HepG2 (cell line): ENCODE results near the gene APH1B. TPM values are rescaled to one million over a fixed set of nuclear protein-coding genes. Genes with fewer than 3 reads are reported as not detected.

Experiments
- ATAC-seq: fragments of 200-7000 bp; cut with Tn5 transposase; 3 replicates; pipeline ENCODE4 v1.9.1; 2020; ENCODE audit warnings: mild to moderate bottlenecking, moderate library complexity
- BruUV-seq: library from RNA; stranded (reverse); fragments of 400-500 nt; replicated peaks from 2 replicates; lab custom pipeline; 2021; lab: Mats Ljungman, UMichigan
- CTCF ChIA-PET: fragments of 300-600 bp; formaldehyde crosslinking; extraction: SDS; loops from one replicate; lab custom pipeline; 2021; ENCODE audit warnings: low total read pairs, inconsistent platforms, low intra/inter-chr PET ratio; lab: Yijun Ruan, JAX
- POLR2A ChIA-PET: fragments of 350-600 bp; sonication (Branson Sonifier 250); formaldehyde crosslinking; loops from one replicate; lab custom pipeline; 2020; ENCODE audit warnings: antibody characterized with exemption, inconsistent platforms; lab: Yijun Ruan, JAX
- DNase-seq: peaks from one replicate; pipeline ENCODE4 v3.0.0-alpha.2; 2015; ENCODE audit warnings: low spot score
- FAIRE-seq: peaks from 3 replicates; lab custom pipeline; 2011; peaks lifted over from hg19 to GRCh38; lab: Jason Lieb, UNC
- H2AFZ ChIP-seq: one replicate; pipeline ENCODE4 v1.6.1; 2011; ENCODE audit warnings: low read length, inconsistent platforms
- H3K27ac ChIP-seq: fragments of 300-600 bp; 3 replicates; pipeline ENCODE4 v1.8.0; 2011; ENCODE audit warnings: mixed run types, mild to moderate bottlenecking, mixed read lengths, low read length, inconsistent platforms; ENCODE audit not compliant: insufficient read depth; ENCODE audit errors: extremely low read length
- H3K27me3 ChIP-seq, 2 experiments: fragments of 200-600 bp in 1 of 2; 2 replicates in 1 of 2; 3 replicates in 1 of 2; pipeline versions ENCODE4 v1.6.0 to v1.8.0; 2011; ENCODE audit warnings: low read length in 2 of 2, mild to moderate bottlenecking in 2 of 2, moderate library complexity in 2 of 2, inconsistent platforms in 1 of 2; ENCODE audit not compliant: insufficient read depth in 2 of 2, control insufficient read depth in 1 of 2
- H3K36me3 ChIP-seq, 2 experiments: fragments of 200-600 bp in 1 of 2; replicated peaks in 1 of 2; 2 replicates in 1 of 2; 3 replicates in 1 of 2; pipeline versions ENCODE4 v1.5.1 to v1.8.0; 2011; ENCODE audit warnings: low read length in 2 of 2, inconsistent platforms in 1 of 2; ENCODE audit not compliant: insufficient read depth in 2 of 2, control insufficient read depth in 1 of 2
- H3K4me1 ChIP-seq: 2 replicates; pipeline ENCODE4 v1.5.1; 2012; ENCODE audit warnings: low read length, inconsistent platforms; ENCODE audit not compliant: insufficient read depth
- H3K4me2 ChIP-seq: 2 replicates; pipeline ENCODE4 v1.6.0; 2011; ENCODE audit warnings: low read depth, low read length, inconsistent platforms
- H3K4me3 ChIP-seq, 3 experiments: fragments of 200-600 bp in 1 of 3; sonication (generic), shearing (Covaris generic) in 1 of 3; replicated peaks in 1 of 3; 2 replicates each; pipeline ENCODE4 v1.5.1; 2011 to 2016; ENCODE audit warnings: low read length in 3 of 3, inconsistent platforms in 2 of 3, low read depth in 2 of 3, mild to moderate bottlenecking in 2 of 3, control low read depth in 1 of 3, mixed read lengths in 1 of 3; ENCODE audit not compliant: insufficient read depth in 1 of 3
- H3K79me2 ChIP-seq: one replicate; pipeline ENCODE4 v1.6.1; 2011; ENCODE audit warnings: low read length, inconsistent platforms; ENCODE audit not compliant: insufficient read depth
- H3K9ac ChIP-seq: 2 replicates; pipeline ENCODE4 v1.6.0; 2011; ENCODE audit warnings: mild to moderate bottlenecking, low read depth, low read length, inconsistent platforms; ENCODE audit not compliant: insufficient read depth
- H3K9me3 ChIP-seq: 2 replicates; pipeline ENCODE4 v1.5.1; 2012; ENCODE audit warnings: mild to moderate bottlenecking, low read length
- H4K20me1 ChIP-seq: 2 replicates; pipeline ENCODE4 v1.6.0; 2011; ENCODE audit warnings: inconsistent platforms, mild to moderate bottlenecking, low read length, moderate library complexity; ENCODE audit not compliant: insufficient read depth
- FOSL2 ChIP-seq: sonication (generic); formaldehyde crosslinking; IDR thresholded peaks from 2 replicates; pipeline ENCODE4 v1.4.0; 2020; ENCODE audit warnings: missing genetic modification reagents
- ISL2 ChIP-seq: sonication (generic); formaldehyde crosslinking; IDR thresholded peaks from 2 replicates; pipeline ENCODE4 v1.5.0; 2020; ENCODE audit warnings: missing genetic modification reagents
- PHF8 ChIP-seq: sonication (generic); formaldehyde crosslinking; IDR thresholded peaks from 2 replicates; pipeline ENCODE4 v1.5.0; 2020; ENCODE audit warnings: missing genetic modification reagents
- SOX13 ChIP-seq, 3 experiments: fragments of 450-650 bp in 1 of 3; sonication (generic) in 1 of 3; formaldehyde crosslinking in 1 of 3; IDR thresholded peaks in 2 of 3; conservative IDR thresholded peaks in 1 of 3; 2 replicates each; pipeline versions ENCODE4 v1.5.0 to v1.6.1; 2016 to 2020; ENCODE audit warnings: antibody characterized with exemption in 1 of 3, mild to moderate bottlenecking in 1 of 3, missing compliant biosample characterization in 1 of 3, missing genetic modification reagents in 1 of 3, moderate library complexity in 1 of 3
- SOX5 ChIP-seq: IDR thresholded peaks from 2 replicates; pipeline ENCODE4 v1.6.1; 2016; ENCODE audit warnings: borderline replicate concordance
- ZFP82 ChIP-seq: sonication (generic); formaldehyde crosslinking; IDR thresholded peaks from 2 replicates; pipeline ENCODE4 v1.5.1; 2020; ENCODE audit warnings: mild to moderate bottlenecking, missing genetic modification reagents, borderline replicate concordance
- ZFYVE20 ChIP-seq: sonication (generic); formaldehyde crosslinking; IDR thresholded peaks from 2 replicates; pipeline ENCODE4 v1.8.0; 2023; ENCODE audit warnings: low read depth, mild to moderate bottlenecking, moderate library complexity, missing genetic modification reagents, borderline replicate concordance
- ZMYM4 ChIP-seq: sonication (generic); formaldehyde crosslinking; IDR thresholded peaks from 2 replicates; pipeline ENCODE4 v1.8.1; 2023; ENCODE audit warnings: mild to moderate bottlenecking, missing genetic modification reagents
- ZNF598 ChIP-seq: sonication (generic); formaldehyde crosslinking; IDR thresholded peaks from 2 replicates; pipeline ENCODE4 v1.5.1; 2020; ENCODE audit warnings: mild to moderate bottlenecking, missing genetic modification reagents, borderline replicate concordance
- ZNF710 ChIP-seq: sonication (generic); formaldehyde crosslinking; IDR thresholded peaks from 2 replicates; pipeline ENCODE4 v1.5.0; 2020; ENCODE audit warnings: mild to moderate bottlenecking, missing genetic modification reagents, borderline replicate concordance
- WGBS: methylation state at CpG from one replicate; pipeline ENCODE4 v1.1.6; 2017; ENCODE audit warnings: low lambda C conversion rate; 5-methylcytosine and 5-hydroxymethylcytosine counted together
- in situ Hi-C: cut with HindIII; loops from 2 replicates; pipeline ENCODE4 v1.10.0; 2017; ENCODE audit warnings: low pct_unique_long_range_greater_than_20kb; ENCODE audit not compliant: extremely low pct_ligation_motif_present
- intact Hi-C: fragments of 100-400 bp; cut with micrococcal nuclease; formaldehyde crosslinking; loops from one replicate; pipeline ENCODE4 v1.10.0; 2022; ENCODE audit not compliant: unreplicated experiment
- polyA plus RNA-seq, 8 experiments: library from polyadenylated mRNA; depleted of rRNA in 3 of 8; stranded (reverse) in 7 of 8; unstranded in 1 of 8; fragments of >200 nt; fragmentation: Illumina TruSeq in 4 of 8; extraction: Trizol in 4 of 8; gene quantifications; 2 replicates each; pipeline versions ENCODE4 v1.2.1 to v1.2.3, GENCODE V29; 2011 to 2016; ENCODE audit warnings: low read depth in 4 of 8, missing spikeins in 1 of 8, mixed read lengths in 1 of 8; ENCODE audit not compliant: insufficient read depth in 1 of 8
- total RNA-seq, 5 experiments: library from RNA; depleted of rRNA; stranded (reverse); fragments of >200 nt; fragmentation: Illumina TruSeq; extraction: Trizol; gene quantifications; 2 replicates each; pipeline ENCODE4 v1.2.3, GENCODE V29; 2016; ENCODE audit warnings: low read depth in 1 of 5

APH1B gene
- total and polyA plus RNA-seq, 2 of the 13 experiments (the other 11 are each of a cell fraction or from before 2014, with no cell fraction given) = 0.45 to 1.00 TPM

- Histone ChIP-seq H3K4me2 (no peak overlapping the region), H3K9ac (no peak overlapping the region), H3K9me3 (no peaks in the 10 kb centered on the region), H3K27me3 (peaks cover 0 to 1% of the 10 kb centered on the region in 2 experiments; a peak in 3 of 5 replicates), H3K27ac (no peak overlapping the region), H3K4me1 (no peaks in the 10 kb centered on the region), H2AFZ (no peak overlapping the region), H3K4me3 (no peak overlapping the region), H3K79me2 (no peaks in the 10 kb centered on the region), H4K20me1 (no peaks in the 10 kb centered on the region), H3K36me3 (no peaks in the 10 kb centered on the region)
- DNase-seq (no peak), ATAC-seq (no peak), FAIRE-seq (no peak)
- intact Hi-C loops = no loop called here
- POLR2A ChIA-PET = no interaction called here
- CTCF ChIA-PET = no interaction called here
- WGBS = 43% methylated on average over 9 of the region's 12 CpGs
- TF ChIP-seq SOX13 (IDR thresholded peaks at IDR 0.05) = no peak
- TF ChIP-seq SOX13 (CRISPR knock-in tag; conservative IDR thresholded peaks at IDR 0.05 in 1 of 2, IDR thresholded peaks at IDR 0.05 in 1 of 2) = no peak
- no peak for TF ChIP-seq ISL2
- no peak for TF ChIP-seq PHF8
- TF ChIP-seq ZNF598 = no peak
- TF ChIP-seq ZFP82 = no peak
- TF ChIP-seq FOSL2 (CRISPR knock-in tag) = no peak
- no peak for TF ChIP-seq SOX5 (CRISPR knock-in tag)
- TF ChIP-seq ZNF710 (CRISPR knock-in tag) = no peak
- TF ChIP-seq ZFYVE20 = no peak
- no peak for TF ChIP-seq ZMYM4
- no TSS peak for BruUV-seq
- in situ Hi-C loops = no loop called here
Observed at GRCh38 chr15:63331456-63331855, 54.1 kb downstream of the APH1B start.
